GM23338 (cell line): ENCODE results near the gene PDE4D. TPM values are rescaled to one million over a fixed set of nuclear protein-coding genes. Genes with fewer than 3 reads are reported as not detected.

ENCODE experiments used
- ATAC-seq: fragments of 200-7000 bp; cut with Tn5 transposase; 3 replicates; pipeline ENCODE4 v1.9.1; 2020
- DNase-seq: peaks from one replicate; pipeline ENCODE4 v3.0.0-alpha.2; 2015; ENCODE audit warnings: low spot score
- H2AFZ ChIP-seq: fragments of 200-600 bp; sonication (generic); 2 replicates; pipeline ENCODE4 v1.8.0; 2016; ENCODE audit warnings: antibody characterized with exemption, mild to moderate bottlenecking, moderate library complexity
- H3F3A ChIP-seq: fragments of 200-600 bp; sonication (generic); replicated peaks from 2 replicates; pipeline ENCODE4 v1.8.0; 2017; ENCODE audit warnings: antibody characterized with exemption, mixed run types, low read depth
- H3K27ac ChIP-seq: fragments of 200-600 bp; sonication (generic); 2 replicates; pipeline ENCODE4 v1.6.1; 2016; ENCODE audit warnings: low read depth
- H3K27me3 ChIP-seq: fragments of 200-600 bp; sonication (generic); 2 replicates; pipeline ENCODE4 v1.8.0; 2016; ENCODE audit warnings: mild to moderate bottlenecking, mixed run types, moderate library complexity; ENCODE audit not compliant: insufficient read depth
- H3K36me3 ChIP-seq: fragments of 200-600 bp; sonication (generic); 2 replicates; pipeline ENCODE4 v1.8.0; 2016; ENCODE audit warnings: mild to moderate bottlenecking; ENCODE audit not compliant: insufficient read depth
- H3K4me1 ChIP-seq: fragments of 200-600 bp; sonication (generic); 2 replicates; pipeline ENCODE4 v1.8.0; 2016; ENCODE audit warnings: mild to moderate bottlenecking, moderate library complexity; ENCODE audit not compliant: insufficient read depth
- H3K4me2 ChIP-seq: fragments of 200-600 bp; sonication (generic); 2 replicates; pipeline ENCODE4 v1.7.1; 2017; ENCODE audit warnings: mixed run types
- H3K4me3 ChIP-seq: fragments of 200-600 bp; sonication (generic); 2 replicates; pipeline ENCODE4 v1.6.1; 2016; ENCODE audit warnings: mixed run types
- H3K79me2 ChIP-seq: fragments of 200-600 bp; sonication (generic); replicated peaks from 2 replicates; pipeline ENCODE4 v1.8.0; 2017; ENCODE audit warnings: mild to moderate bottlenecking; ENCODE audit not compliant: insufficient read depth
- H3K9me2 ChIP-seq: fragments of 200-600 bp; sonication (generic); 2 replicates; pipeline ENCODE4 v1.8.0; 2017; ENCODE audit not compliant: insufficient read depth
- H4K20me1 ChIP-seq: fragments of 200-600 bp; sonication (generic); replicated peaks from 2 replicates; pipeline ENCODE4 v1.8.0; 2017; ENCODE audit warnings: mild to moderate bottlenecking; ENCODE audit not compliant: insufficient read depth
- H3K27ac Mint-ChIP-seq: 2 replicates; pipeline ENCODE4 v1.8.0; 2020; ENCODE audit warnings: inconsistent platforms, mild to moderate bottlenecking, moderate library complexity, mixed read lengths
- H3K27me3 Mint-ChIP-seq: 3 replicates; pipeline ENCODE4 v1.8.0; 2022; ENCODE audit warnings: low read depth, mild to moderate bottlenecking, moderate library complexity, mixed read lengths, inconsistent platforms; ENCODE audit not compliant: insufficient read depth, poor library complexity
- H3K36me3 Mint-ChIP-seq: 3 replicates; pipeline ENCODE4 v1.8.0; 2021; ENCODE audit warnings: low read depth, mild to moderate bottlenecking, inconsistent platforms, moderate library complexity, mixed read lengths
- H3K4me1 Mint-ChIP-seq: 3 replicates; pipeline ENCODE4 v1.8.0; 2020; ENCODE audit warnings: mild to moderate bottlenecking, inconsistent platforms, mixed read lengths
- H3K4me3 Mint-ChIP-seq: 3 replicates; pipeline ENCODE4 v1.8.0; 2021; ENCODE audit warnings: moderate library complexity, mild to moderate bottlenecking, inconsistent platforms, mixed read lengths
- H3K9me3 Mint-ChIP-seq: 3 replicates; pipeline ENCODE4 v1.8.0; 2020; ENCODE audit warnings: moderate library complexity, mild to moderate bottlenecking, inconsistent platforms, mixed read lengths
- CTCF ChIP-seq, 2 experiments: fragments of 200-600 bp in 1 of 2; sonication (generic) in 1 of 2; conservative IDR thresholded peaks; 2 replicates each; pipeline versions ENCODE4 v1.5.1 to v1.6.1; 2016 to 2017; ENCODE audit warnings: antibody characterized with exemption in 2 of 2, low read depth in 2 of 2, mild to moderate bottlenecking in 2 of 2, moderate library complexity in 1 of 2
- EZH2phosphoT487 ChIP-seq: fragments of 200-600 bp; sonication (generic); IDR thresholded peaks from one replicate; pipeline ENCODE4 v1.8.1; 2018; ENCODE audit warnings: antibody characterized with exemption; ENCODE audit not compliant: unreplicated experiment
- JUNB ChIP-seq: IDR thresholded peaks from one replicate; pipeline ENCODE4 v1.6.1; 2016; ENCODE audit warnings: antibody characterized with exemption; ENCODE audit not compliant: unreplicated experiment
- ZNF331 ChIP-seq: fragments of 250-450 bp; sonication (Bioruptor Pico); IDR thresholded peaks from 2 replicates; pipeline ENCODE4 v1.5.0; 2020; ENCODE audit warnings: low read depth, mild to moderate bottlenecking, moderate library complexity
- ZNF462 ChIP-seq: fragments of 250-450 bp; sonication (Bioruptor Pico); IDR thresholded peaks from 2 replicates; pipeline ENCODE4 v1.5.0; 2020; ENCODE audit warnings: mild to moderate bottlenecking, moderate library complexity
- polyA plus RNA-seq: library from polyadenylated mRNA; unstranded; fragments of >200 nt; fragmentation: Nextera tagmentation; extraction: Ambion mirVana; gene quantifications from 2 replicates; pipeline ENCODE4 v1.2.1, GENCODE V29; 2016
- total RNA-seq: library from RNA; depleted of rRNA; stranded (reverse); fragments of >200 nt; shearing (Covaris generic); gene quantifications from 2 replicates; pipeline ENCODE4 v1.2.3, GENCODE V29; 2014
- TF ChIP-seq, protein P1 (sequence below): IDR thresholded peaks from 2 replicates; pipeline ENCODE4 v1.6.1; 2016; ENCODE audit warnings: antibody characterized with exemption
- TF ChIP-seq, protein P2 (sequence below): IDR thresholded peaks from one replicate; pipeline ENCODE4 v1.6.1; 2018; ENCODE audit warnings: antibody characterized with exemption; ENCODE audit not compliant: unreplicated experiment

The PDE4D gene
- total and polyA plus RNA-seq, 2 experiments from 2014 or later, result 2.1 to 4.7 TPM

- Histone ChIP-seq H3K79me2 (no peaks in the 10 kb centered on the region), H3K27me3 (no peaks in the 10 kb centered on the region), H3K9me2 (no peaks in the 10 kb centered on the region), H3K4me1 (no peaks in the 10 kb centered on the region), H2AFZ (no peak overlapping the region), H3K4me2 (no peak overlapping the region), H3K4me3 (no peak overlapping the region), H3K36me3 (no peaks in the 10 kb centered on the region), H3K27ac (no peak overlapping the region), H3F3A (no peaks in the 10 kb centered on the region), H4K20me1 (no peaks in the 10 kb centered on the region)
- no peak for DNase-seq
- TF ChIP-seq EZH2phosphoT487 (no peak), CTCF (conservative IDR thresholded peaks at IDR 0.05; ENCODE audit: low read depth in 2 of 2) (no peak), JUNB (no peak)
- TF ChIP-seq, protein P1, sequence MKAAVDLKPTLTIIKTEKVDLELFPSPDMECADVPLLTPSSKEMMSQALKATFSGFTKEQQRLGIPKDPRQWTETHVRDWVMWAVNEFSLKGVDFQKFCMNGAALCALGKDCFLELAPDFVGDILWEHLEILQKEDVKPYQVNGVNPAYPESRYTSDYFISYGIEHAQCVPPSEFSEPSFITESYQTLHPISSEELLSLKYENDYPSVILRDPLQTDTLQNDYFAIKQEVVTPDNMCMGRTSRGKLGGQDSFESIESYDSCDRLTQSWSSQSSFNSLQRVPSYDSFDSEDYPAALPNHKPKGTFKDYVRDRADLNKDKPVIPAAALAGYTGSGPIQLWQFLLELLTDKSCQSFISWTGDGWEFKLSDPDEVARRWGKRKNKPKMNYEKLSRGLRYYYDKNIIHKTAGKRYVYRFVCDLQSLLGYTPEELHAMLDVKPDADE, result no peak
- TF ChIP-seq, protein P2, sequence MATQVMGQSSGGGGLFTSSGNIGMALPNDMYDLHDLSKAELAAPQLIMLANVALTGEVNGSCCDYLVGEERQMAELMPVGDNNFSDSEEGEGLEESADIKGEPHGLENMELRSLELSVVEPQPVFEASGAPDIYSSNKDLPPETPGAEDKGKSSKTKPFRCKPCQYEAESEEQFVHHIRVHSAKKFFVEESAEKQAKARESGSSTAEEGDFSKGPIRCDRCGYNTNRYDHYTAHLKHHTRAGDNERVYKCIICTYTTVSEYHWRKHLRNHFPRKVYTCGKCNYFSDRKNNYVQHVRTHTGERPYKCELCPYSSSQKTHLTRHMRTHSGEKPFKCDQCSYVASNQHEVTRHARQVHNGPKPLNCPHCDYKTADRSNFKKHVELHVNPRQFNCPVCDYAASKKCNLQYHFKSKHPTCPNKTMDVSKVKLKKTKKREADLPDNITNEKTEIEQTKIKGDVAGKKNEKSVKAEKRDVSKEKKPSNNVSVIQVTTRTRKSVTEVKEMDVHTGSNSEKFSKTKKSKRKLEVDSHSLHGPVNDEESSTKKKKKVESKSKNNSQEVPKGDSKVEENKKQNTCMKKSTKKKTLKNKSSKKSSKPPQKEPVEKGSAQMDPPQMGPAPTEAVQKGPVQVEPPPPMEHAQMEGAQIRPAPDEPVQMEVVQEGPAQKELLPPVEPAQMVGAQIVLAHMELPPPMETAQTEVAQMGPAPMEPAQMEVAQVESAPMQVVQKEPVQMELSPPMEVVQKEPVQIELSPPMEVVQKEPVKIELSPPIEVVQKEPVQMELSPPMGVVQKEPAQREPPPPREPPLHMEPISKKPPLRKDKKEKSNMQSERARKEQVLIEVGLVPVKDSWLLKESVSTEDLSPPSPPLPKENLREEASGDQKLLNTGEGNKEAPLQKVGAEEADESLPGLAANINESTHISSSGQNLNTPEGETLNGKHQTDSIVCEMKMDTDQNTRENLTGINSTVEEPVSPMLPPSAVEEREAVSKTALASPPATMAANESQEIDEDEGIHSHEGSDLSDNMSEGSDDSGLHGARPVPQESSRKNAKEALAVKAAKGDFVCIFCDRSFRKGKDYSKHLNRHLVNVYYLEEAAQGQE, result no peak
- H3K4me1 Mint-ChIP-seq, result no peaks in the 10 kb centered on the region
- ATAC-seq, result no peak
- no peak overlapping the region for H3K27ac Mint-ChIP-seq
- no peak overlapping the region for H3K4me3 Mint-ChIP-seq
- H3K36me3 Mint-ChIP-seq, result no peaks in the 10 kb centered on the region
- no peaks in the 10 kb centered on the region for H3K27me3 Mint-ChIP-seq
- no peaks in the 10 kb centered on the region for H3K9me3 Mint-ChIP-seq
These were observed 637.2 kb downstream of the PDE4D start for GRCh38 chr5:59256331-59256730.

DNA sequence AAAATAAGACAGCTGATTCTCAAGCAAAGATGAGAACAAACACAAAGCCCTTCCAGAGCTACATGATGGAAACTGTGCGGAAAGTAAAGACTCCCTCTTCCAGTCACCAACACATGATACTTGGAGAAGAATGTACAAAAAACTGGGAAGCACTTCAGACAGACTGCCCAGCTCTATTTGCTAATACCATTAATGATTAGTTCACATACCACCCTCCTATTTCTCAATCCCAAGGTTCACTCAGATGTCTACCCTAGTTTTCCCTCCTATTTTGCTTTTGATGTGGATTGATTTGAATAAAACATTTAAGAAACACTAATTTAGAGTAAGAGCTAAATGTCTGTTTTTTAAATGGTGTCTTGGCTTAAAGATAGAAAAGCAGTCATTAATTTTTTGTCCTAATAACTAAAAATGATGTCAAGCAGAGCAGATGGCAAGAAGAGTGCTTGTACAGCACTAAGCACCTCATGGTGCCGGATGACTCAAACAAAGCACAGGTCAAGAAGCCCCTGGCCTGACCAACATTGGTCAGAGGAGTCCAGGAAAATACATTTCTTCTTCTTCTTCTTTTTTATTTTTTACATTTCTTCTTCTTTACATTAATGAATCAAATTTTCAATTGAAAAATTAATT lies 639.4 kb downstream of the PDE4D start:
- no peaks in the 10 kb centered on the region for H3K79me2 ChIP-seq
- no peaks in the 10 kb centered on the region for H3K27me3 Mint-ChIP-seq
- no peaks in the 10 kb centered on the region for H3K4me1 Mint-ChIP-seq
- no peaks in the 10 kb centered on the region for H3K36me3 Mint-ChIP-seq
- ATAC-seq (no peak), DNase-seq (no peak)
- H3K4me2 ChIP-seq, result no peak overlapping the region
- no peak overlapping the region for H3K27ac ChIP-seq
- H4K20me1 ChIP-seq, result no peaks in the 10 kb centered on the region
- no peak overlapping the region for H3K27ac Mint-ChIP-seq
- H3K4me1 ChIP-seq, result no peaks in the 10 kb centered on the region
- no peaks in the 10 kb centered on the region for H3K27me3 ChIP-seq
- no peak overlapping the region for H3K4me3 Mint-ChIP-seq
- no peaks in the 10 kb centered on the region for H3K9me2 ChIP-seq
- no peaks in the 10 kb centered on the region for H3K36me3 ChIP-seq
- H3F3A ChIP-seq, result no peaks in the 10 kb centered on the region
- no peaks in the 10 kb centered on the region for H3K9me3 Mint-ChIP-seq
- H3K4me3 ChIP-seq, result no peak overlapping the region
- no peak overlapping the region for H2AFZ ChIP-seq
- TF ChIP-seq, protein P1, result no peak
- TF ChIP-seq ZNF331 (CRISPR knock-in tag) (no peak), ZNF462 (CRISPR knock-in tag) (no peak)
